GM21381 (cell line): ENCODE data around the gene TOMM20.
"Not testable (repeated sequence)": the region's sequence is repeated elsewhere in the genome, so short reads cannot be mapped to it uniquely, and the experiment has no call there.

Experiments used
- ATAC-seq: cut with Tn5 transposase; IDR thresholded peaks from one replicate; pipeline ENCODE4 v1.9.1; 2021; ENCODE audit warnings: mild to moderate bottlenecking, moderate library complexity; ENCODE audit not compliant: unreplicated experiment

The TOMM20 gene

DNA sequence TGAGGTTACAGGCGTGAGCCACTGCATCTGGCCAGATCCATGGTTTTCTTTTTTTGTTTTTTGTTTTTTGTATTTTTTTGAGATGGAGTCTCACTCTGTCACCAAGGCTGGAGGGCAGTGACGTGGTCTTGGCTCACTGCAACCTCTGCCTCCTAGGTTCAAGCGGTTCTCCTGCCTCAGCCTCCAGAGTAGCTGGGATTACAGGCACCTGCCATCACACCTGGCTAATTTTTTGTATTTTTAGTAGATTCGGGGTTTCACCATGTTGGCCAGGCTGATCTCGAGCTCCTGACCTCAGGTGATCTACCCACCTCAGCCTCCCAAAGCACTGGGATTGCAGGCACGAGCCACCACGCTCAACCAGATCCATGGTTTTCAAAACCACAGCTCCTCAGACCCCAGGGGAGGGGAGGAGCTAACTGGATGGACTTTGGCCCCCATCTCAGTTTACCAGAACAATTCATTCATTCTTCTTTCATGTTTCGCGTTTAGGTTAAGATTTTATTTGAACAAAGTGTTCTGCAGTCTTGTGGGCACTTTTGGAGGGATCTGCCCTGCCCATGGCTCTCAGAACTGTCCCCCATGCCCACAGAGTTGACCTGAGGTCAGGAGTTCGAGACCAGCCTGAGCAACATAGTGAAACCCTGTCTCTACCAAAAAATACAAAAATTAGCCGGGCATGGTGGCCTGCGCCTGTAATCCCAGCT is 43.1 kb downstream of the TOMM20 start:
- not testable (repeated sequence) for ATAC-seq

DNA sequence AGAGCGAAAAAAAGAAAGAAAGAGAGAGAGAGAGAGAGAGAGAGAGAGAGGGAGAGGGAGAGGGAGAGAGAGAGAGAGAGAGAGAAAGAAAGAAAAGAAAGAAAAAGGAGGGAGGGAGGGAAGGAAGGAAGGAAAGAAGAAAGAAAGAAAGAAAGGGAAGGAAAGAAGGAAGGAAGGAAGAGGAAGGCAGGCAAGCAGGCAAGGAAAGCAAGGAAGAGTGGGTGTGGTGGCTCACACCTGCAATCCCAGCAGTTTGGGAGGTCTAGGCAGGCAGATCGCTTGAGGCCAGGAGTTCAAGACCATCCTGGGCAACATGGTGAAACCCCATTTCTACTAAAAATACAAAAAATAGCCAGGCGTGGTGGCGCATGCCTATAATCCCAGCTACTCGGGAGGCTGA is 47.8 kb downstream of the TOMM20 start:
- not testable (repeated sequence) for ATAC-seq

DNA sequence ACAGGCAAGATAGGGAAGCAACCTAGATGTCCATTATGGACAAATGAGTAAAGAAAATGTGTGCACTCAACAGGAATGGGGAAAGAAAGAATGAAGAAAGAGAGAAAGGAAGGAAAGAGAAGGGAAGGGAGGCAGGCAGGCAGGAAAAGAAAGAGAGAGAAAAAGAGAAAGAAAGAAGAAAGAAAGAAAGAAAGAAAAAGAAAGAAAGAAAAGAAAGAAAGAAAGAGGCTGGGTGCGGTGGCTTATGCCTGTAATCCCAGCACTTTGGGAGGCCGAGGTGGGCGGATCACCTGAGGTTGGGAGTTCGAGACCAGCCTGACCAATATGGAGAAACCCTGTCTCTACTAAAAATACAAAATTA is 48.4 kb downstream of the TOMM20 start:
- ATAC-seq, result not testable (repeated sequence)

DNA sequence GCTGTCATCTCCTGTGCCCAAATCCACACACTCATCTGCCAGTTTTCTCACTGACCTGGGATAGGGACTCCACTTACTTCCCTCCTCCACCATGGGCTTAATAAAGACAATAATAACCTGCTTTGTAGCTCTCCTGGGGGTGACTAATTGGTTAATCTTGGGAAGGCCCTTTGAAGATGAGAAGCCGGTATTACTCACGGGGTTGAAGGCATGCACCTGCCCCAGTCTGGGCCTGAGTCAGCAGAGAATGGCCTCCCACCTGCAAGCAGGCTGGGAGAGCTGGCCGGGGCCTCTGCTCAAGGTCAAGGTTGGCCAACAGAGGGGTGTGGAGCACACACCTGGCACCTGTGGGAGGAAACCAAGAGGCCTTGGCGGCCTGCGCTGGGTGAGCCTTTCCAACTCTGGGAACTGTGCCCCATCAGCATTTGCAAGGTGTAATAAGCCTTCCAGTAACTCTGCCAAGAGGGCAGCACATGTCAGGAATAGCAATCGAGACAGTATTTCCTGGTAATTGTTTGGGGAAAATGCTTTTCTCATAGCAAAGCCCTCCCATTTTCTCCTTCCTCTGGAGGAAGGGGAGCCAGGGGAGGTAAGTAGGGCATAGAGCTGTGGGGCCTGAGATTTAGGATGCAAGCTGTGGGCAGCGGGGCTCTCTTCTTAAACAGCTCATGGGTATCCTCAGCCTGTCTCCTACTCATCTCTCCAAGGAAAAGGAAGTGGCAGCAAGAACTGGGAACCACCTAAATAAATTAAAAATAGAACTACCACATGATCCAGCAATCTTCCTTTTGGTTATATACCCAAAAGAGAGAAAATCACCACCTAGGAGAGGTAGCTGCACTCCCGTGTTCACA is 49.0 kb downstream of the TOMM20 start:
- ATAC-seq, result no peak

DNA sequence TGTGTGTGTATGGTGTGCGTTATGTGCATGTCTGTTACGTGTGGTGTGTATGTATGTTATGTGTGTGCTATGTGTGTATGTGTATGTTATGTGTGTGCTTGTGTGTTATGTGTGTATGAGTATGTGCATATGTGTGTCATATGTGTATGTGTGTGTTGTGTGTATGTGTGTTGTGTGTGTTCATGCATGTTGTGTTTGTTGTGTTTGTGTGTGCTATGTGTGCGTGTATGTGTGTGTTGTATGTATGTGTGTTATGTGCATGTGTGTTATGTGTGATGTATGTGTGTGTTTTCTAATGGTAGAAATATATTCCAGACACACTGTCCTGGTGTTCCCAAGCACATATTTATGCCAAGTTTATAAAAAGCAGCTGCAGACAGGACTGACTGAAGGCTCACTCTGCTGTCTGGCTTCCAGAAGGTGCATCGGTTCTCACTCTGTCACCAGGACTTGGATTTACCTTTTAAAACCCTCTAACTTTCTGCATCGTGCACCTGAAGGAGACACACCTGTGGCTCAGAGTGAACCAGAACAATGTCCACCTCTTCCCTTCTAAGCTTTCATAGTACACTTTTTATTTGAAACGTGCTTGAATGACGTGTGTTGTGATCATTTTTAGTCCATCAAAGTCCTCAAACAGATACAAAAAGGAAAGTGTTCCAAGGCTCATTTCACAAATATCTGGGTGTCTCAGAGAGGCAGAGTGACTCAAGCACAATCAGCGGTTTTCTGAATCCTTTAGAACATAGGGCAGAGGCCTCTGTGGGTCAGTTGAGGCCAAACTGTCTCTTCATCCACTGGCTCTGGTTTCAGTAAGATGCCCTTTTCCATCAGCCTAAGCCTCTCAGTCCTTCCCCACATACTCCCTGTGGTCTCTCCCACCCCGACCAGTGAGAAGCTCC is 49.9 kb downstream of the TOMM20 start:
- ATAC-seq, result no peak

DNA sequence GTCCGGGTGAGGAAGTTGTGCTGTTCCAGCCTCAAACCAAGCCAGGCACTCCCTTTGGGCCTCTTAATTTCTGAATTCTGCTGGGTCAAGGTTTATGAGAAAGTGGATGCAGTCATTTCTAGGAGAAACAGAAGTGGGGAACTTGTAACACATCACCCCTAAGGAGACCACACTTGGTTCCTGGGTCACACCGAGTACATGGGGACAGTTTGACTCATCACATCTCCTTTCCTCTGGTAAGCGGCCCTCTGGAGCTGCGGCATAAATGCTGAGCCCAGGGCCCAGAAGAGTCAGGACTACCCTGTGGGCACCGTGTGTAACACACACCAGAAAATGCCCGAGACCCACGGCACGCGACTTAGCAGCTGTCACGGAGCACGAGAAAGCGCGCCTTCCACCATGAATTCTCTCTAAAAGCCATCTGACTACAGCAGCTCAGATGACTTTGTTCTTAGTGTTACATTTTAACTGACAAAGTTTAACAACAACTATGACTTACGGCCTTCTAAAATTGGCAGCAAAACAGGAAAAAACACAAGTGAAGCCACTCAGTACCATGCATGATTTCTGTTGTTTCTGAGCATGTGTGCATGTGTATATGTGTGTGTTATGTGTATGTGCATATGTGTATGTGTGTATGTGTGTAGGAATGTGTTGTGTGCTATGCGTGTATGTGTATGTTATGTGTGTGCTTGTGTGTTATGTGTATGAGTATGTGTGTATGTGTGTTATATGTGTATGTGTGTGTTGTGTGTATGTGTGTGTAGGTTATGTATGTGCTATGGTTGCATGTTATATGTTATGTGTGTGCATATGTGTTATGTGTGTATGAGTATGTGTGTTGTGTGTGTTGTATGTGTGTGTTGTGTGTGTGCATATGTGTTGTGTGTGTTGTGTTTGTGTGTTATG is 50.8 kb downstream of the TOMM20 start:
- ATAC-seq, result peak; percentile 36

DNA sequence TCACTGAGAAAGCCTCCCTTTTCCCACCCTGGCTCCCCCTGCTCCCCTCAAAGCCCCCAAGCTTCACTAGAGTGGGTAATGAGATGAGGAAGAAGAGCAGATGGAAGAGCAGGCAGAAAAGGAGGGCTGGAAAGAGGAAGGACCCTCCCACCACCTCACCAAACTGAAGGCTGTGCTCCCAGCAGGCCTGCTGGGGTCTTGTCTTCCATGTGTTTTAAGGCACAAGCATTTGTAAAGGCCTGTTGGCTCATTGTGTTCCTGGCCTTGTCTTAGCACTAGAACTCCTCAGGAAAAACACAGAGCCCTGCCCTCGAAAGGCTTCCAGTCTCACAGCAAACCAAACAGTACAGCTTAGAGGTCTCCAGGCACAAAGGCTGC is 51.5 kb downstream of the TOMM20 start:
- no peak for ATAC-seq

DNA sequence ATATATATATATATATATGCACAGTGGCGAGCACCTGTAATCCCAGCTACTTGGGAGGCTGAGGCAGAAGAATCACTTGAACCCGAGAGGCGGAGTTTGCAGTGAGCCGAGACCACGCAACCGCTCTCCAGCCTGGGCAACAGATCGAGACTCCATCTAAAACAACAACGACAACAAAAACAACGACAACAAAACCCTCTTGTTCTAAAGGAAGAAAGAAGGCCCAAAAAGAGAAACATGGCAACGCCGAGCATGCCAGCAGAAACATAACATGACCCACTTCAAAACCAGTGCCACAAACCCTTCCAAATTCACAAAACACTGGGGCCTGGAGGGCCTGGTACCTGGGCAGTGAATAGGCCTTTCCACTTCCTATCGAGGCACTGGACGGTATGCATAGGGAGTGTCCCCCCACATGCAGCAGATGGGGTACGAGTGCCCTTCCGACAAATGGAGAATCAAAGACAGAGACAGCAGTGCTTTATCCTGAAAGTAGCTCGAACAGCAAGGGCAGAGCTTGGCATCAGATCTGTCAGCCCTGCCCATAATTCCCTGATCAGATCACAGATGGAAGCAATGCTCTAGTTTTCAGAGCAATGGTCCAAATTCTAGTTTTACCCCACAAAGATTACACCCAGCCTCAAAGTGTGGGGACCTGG is 52.0 kb downstream of the TOMM20 start:
- no peak for ATAC-seq

DNA sequence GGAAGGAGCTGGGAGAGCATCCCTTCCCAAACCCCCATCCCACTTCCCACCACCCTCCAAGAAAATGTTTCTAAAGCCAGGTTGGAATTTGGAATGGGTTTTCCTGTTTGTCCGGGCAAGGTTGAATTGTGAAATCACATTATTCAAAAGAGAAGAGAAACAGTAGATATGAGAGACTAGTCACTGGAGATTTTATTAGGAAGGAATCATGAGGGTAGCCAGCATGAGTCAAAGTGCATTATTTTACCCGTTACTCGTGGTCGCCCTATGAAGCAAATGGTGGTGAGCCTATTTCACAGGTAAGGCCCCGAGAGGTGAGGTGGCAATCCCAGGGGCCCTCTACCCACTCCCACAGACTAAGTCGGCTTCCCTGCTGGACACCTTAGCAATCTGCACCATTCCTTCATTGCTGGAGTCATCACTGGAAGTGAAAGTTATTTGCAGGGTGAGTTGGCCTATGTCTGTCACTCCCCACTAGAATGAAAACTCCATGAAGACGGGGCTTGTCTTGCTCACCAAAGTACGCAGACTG is 52.8 kb downstream of the TOMM20 start:
- ATAC-seq, result no peak

DNA sequence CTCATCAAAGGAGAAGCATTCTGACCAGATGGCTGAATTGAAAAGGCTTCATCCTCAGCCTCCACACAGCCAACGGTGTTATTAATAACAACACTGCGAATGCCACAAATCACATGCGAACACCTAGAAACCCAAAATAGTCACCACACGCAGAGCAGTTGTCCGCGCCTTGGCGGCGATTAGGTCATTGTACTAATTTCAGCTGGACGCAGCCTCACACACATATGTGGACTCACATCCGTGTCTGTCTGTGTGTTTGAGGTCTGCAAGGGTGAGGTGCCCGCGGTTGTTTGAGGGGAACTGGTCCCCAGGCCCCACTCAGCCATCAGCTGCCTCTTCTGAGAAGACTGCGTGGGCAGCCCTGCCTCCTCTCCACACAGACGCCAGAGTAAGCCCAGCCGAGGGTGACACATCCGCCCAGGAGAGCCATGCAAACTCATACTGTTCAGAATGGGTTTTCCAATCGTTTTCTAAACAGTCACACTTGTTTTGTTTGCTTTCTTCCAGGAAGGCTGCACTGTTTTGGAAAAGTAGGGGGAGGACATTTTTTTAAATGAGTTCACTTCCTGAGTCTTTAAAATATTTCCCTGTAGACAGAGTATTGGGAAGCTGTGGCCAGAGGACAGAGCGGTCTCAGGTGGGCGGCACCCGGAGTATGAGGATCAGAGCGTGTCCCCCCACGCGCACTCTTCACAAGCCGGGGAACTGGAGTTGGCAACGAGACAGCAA is 53.4 kb downstream of the TOMM20 start:
- peak; percentile 63 for ATAC-seq

DNA sequence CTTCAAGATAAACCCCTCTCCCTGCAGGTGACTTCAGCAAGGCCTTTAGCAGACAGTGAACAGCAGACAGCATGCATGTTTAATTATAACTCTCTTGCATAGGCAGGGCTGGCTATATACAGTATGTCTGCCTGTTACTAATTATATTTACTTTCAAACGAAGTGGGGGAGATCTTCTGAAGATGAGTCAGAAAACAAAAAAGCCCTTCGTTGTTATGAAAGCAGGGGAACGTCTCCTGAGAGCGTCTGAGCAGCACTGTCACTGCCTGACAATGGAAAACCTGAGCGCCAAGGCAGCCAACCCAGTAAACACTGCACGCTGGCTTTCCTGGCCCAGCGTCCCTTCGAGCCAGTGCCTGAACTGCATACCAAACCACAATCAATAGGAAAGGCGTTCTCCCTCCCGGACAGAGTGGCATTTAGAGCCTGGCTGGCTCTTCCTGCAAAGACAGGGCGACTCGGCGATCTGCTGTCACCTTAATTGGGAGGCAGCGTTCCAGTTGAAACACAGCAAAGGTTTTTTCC is 54.1 kb downstream of the TOMM20 start:
- ATAC-seq, result peak; percentile 29

DNA sequence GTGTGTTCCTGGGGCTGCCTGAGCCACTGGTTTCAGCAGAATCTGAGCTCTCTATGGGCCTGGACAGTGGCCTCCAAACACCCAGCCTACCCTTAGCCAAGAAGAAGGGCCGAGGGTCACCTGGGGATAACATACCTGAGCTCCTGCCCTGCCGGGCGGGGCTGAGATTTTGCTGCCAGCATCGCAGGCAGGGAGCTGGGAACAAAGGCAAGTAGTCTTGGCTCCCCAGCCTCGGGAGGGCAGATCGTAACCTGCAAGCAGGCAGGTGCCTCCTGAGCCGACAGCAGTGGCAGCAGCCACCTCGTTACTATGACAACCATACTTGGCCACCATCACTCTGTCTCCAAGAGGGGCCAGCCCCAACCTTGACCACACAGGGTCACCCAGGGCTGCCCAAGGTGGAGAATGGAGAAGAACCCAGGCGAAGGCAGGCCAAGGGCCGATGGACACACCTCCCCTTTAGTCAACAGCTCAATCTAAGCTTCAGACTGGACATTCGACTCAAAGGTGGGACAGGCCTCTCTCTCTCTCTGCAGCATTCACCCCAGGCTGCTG is 54.6 kb downstream of the TOMM20 start:
- ATAC-seq, result peak; percentile 1

DNA sequence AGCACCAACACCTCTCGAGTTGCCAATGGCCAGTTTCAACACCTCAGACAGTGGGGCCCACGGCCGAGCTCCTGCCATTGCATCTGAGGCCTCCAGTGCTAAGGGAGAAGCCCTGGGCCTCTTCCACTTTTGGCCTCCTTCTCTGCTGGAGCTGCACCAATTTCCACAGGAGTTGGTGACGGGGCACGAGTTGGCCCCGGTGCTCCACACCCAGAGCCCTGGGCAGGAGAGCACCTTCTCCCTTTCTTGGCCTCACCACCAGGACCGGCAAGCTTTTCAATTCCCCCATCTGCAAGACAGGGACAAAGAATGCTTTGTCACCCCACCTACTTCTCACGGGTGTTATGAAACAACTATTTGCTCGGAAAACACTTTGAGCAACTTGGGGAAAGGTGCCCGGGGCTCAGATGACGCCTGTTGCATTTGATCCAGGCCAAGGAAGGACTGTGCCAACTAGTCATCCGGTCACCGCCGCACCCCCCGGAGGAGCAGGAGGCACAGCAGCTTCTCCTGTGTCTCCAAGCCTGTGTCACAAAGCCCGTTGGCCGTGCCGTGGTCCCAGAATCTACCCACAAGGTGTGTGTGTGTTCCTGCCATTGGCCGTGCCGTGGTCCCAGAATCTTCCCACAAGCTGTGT is 55.2 kb downstream of the TOMM20 start:
- ATAC-seq, result no peak

DNA sequence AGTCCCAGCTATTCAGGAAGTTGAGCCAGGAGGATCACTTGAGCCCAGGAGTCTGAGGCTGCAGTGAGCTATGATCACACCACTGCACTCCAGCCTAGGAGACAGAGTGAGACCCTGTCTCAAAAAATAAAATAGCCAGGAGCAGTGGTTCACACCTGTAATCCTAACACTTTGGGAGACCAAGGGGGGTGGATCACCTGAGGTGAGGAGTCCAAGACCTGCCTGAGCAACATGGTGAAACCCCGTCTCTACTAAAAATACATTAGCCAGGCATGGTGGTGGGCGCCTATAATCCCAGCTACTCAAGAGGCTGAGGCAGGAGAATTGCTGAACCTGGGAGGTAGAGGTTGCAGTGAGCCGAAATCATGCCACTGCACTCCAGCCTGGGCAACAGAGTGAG is 56.1 kb downstream of the TOMM20 start:
- not testable (repeated sequence) for ATAC-seq

DNA sequence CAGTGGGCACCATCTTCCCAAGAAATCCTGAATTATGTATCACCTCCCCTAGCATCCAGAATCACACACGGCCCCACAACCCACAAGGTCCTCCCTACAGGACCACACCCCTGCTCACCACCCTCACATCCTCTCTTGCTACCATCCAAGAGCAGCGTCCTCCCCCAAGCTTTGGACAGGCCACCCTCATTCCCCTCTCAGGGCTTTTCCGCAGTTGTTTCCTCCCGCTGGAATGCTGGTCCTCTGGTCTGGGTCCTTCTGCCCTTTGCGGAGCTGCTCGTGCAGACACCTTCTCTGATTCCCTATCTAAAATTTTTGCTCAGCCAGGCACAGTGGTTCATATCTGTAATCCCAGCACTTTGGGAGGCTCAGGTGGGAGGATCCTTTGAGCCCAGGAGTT is 56.5 kb downstream of the TOMM20 start:
- ATAC-seq, result no peak

DNA sequence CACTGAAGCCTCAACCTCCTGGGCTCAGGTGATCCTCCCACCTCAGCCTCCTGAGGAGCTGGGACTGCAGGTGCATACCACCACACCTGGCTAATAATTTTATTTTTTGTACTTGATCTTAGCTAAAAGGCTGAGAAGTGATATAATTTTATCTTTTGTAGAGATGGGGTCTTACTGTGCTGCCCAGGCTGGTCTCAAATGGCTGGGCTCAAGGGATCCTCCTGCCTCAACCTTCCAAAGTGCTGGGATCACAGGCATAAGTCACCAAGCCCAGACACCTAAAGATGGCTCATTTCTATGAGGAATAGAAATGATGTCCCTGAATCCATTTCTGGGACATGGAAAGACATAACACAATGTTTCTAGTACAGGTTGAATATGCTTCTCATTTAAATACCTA is 57.8 kb downstream of the TOMM20 start:
- ATAC-seq, result no peak

DNA sequence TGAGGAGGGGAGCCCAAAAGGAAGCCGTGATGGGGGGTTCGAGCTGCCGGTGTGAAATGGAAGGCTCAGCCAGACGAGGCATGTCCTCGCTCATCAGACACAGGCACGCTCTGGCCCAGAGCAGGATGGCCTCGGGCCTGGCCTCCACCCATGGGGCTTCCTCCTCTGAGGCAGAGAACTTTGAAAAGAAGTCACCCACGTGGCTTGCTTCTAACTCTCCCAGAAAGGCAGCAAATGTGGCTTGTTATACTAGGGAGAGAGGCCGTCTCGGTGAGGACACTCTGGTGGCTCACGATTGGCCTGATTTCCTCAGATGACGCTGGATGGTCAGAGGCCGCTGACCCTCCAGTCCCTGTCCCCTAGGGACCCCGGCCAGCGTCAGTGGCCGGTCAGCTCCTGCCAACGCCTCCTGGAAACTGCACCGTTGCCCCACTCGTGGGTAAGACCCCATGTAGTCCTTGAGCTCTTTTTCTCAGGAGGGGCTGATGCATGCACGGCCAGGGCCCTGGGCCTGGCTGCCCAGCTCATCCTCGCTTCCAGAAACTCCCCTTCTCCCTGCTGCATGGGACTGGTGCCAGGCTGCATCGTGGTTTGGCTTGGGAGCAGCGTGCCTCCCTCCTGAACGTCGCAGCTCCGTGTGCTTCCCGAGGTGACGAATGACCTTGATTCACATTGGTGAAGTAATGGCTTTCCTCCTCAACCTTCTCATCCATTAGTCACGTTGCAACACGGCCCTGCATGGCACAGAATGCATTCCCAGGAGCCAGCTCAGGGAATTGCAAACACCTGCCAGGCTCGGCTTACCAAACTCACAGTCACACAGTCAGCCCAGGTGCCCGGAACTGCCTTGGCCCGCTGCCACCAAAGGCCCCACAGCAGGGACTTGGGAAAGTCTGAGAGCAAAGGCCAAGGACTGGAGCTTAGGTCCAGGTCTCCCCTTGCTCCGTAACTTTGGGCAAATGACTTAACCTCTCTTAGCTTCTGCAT is 58.8 kb downstream of the TOMM20 start:
- no peak for ATAC-seq
